ENCODE results near the gene DLGAP1. TPM values are rescaled to one million over a fixed set of nuclear protein-coding genes. Genes with fewer than 3 reads are reported as not detected.
"Not testable (repeated sequence)": the region's sequence is repeated elsewhere in the genome, so short reads cannot be mapped to it uniquely, and the experiment has no call there.

The DLGAP1 gene
- total and polyA plus RNA-seq, 2 experiments from 2014 or later, result 17.0 to 48.5 TPM

DNA sequence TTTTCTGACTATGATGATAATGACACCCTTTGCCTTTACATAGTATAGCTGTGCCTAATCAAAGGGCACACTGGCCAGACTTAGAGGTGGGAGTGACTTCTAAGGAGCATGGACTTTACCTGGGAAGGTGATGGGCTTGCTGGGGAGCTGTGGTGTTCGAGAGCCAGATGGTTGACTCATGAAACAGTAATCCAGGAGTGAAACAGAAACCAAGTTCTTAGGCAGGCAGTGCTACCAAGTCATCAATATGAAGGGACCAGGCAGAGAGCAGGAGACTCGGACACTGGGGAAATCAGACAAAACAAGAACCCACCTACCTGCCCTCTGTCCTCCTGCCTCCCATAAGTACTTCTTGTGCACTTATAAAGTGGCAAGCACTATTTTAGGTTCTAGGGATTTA lies 430.4 kb downstream of the DLGAP1 start (continued):
- TF ChIP-seq, protein P1, sequence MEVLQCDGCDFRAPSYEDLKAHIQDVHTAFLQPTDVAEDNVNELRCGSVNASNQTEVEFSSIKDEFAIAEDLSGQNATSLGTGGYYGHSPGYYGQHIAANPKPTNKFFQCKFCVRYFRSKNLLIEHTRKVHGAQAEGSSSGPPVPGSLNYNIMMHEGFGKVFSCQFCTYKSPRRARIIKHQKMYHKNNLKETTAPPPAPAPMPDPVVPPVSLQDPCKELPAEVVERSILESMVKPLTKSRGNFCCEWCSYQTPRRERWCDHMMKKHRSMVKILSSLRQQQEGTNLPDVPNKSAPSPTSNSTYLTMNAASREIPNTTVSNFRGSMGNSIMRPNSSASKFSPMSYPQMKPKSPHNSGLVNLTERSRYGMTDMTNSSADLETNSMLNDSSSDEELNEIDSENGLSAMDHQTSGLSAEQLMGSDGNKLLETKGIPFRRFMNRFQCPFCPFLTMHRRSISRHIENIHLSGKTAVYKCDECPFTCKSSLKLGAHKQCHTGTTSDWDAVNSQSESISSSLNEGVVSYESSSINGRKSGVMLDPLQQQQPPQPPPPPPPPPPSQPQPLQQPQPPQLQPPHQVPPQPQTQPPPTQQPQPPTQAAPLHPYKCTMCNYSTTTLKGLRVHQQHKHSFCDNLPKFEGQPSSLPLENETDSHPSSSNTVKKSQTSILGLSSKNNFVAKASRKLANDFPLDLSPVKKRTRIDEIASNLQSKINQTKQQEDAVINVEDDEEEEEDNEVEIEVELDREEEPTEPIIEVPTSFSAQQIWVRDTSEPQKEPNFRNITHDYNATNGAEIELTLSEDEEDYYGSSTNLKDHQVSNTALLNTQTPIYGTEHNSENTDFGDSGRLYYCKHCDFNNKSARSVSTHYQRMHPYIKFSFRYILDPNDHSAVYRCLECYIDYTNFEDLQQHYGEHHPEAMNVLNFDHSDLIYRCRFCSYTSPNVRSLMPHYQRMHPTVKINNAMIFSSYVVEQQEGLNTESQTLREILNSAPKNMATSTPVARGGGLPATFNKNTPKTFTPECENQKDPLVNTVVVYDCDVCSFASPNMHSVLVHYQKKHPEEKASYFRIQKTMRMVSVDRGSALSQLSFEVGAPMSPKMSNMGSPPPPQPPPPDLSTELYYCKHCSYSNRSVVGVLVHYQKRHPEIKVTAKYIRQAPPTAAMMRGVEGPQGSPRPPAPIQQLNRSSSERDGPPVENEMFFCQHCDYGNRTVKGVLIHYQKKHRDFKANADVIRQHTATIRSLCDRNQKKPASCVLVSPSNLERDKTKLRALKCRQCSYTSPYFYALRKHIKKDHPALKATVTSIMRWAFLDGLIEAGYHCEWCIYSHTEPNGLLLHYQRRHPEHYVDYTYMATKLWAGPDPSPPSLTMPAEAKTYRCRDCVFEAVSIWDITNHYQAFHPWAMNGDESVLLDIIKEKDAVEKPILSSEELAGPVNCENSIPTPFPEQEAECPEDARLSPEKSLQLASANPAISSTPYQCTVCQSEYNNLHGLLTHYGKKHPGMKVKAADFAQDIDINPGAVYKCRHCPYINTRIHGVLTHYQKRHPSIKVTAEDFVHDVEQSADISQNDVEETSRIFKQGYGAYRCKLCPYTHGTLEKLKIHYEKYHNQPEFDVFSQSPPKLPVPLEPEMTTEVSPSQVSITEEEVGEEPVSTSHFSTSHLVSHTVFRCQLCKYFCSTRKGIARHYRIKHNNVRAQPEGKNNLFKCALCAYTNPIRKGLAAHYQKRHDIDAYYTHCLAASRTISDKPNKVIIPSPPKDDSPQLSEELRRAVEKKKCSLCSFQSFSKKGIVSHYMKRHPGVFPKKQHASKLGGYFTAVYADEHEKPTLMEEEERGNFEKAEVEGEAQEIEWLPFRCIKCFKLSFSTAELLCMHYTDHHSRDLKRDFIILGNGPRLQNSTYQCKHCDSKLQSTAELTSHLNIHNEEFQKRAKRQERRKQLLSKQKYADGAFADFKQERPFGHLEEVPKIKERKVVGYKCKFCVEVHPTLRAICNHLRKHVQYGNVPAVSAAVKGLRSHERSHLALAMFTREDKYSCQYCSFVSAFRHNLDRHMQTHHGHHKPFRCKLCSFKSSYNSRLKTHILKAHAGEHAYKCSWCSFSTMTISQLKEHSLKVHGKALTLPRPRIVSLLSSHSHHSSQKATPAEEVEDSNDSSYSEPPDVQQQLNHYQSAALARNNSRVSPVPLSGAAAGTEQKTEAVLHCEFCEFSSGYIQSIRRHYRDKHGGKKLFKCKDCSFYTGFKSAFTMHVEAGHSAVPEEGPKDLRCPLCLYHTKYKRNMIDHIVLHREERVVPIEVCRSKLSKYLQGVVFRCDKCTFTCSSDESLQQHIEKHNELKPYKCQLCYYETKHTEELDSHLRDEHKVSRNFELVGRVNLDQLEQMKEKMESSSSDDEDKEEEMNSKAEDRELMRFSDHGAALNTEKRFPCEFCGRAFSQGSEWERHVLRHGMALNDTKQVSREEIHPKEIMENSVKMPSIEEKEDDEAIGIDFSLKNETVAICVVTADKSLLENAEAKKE (CRISPR knock-in tag; IDR thresholded peaks at IDR 0.05), result no peak
- TF ChIP-seq, protein P2, sequence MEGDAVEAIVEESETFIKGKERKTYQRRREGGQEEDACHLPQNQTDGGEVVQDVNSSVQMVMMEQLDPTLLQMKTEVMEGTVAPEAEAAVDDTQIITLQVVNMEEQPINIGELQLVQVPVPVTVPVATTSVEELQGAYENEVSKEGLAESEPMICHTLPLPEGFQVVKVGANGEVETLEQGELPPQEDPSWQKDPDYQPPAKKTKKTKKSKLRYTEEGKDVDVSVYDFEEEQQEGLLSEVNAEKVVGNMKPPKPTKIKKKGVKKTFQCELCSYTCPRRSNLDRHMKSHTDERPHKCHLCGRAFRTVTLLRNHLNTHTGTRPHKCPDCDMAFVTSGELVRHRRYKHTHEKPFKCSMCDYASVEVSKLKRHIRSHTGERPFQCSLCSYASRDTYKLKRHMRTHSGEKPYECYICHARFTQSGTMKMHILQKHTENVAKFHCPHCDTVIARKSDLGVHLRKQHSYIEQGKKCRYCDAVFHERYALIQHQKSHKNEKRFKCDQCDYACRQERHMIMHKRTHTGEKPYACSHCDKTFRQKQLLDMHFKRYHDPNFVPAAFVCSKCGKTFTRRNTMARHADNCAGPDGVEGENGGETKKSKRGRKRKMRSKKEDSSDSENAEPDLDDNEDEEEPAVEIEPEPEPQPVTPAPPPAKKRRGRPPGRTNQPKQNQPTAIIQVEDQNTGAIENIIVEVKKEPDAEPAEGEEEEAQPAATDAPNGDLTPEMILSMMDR (conservative IDR thresholded peaks at IDR 0.05; ENCODE audit: low read depth in 2 of 2), result no peak

- H3K4me3 ChIP-seq; DNase-seq (ENCODE audit: low spot score); H3K27ac ChIP-seq (ENCODE audit: low read depth); H3K27me3 ChIP-seq (ENCODE audit: insufficient read depth); H4K20me1 ChIP-seq (replicated peaks; ENCODE audit: insufficient read depth); H3K4me2 ChIP-seq; H3K27ac Mint-ChIP-seq; H3K4me3 Mint-ChIP-seq; H3K36me3 ChIP-seq (ENCODE audit: insufficient read depth); ATAC-seq; H3K27me3 Mint-ChIP-seq (ENCODE audit: insufficient read depth, low read depth, poor library complexity); H3F3A ChIP-seq (replicated peaks; ENCODE audit: low read depth); H3K9me2 ChIP-seq (ENCODE audit: insufficient read depth); H3K79me2 ChIP-seq (replicated peaks; ENCODE audit: insufficient read depth); H2AFZ ChIP-seq: not testable (repeated sequence)
- peaks cover 46% of the 10 kb centered on the region for H3K4me1 ChIP-seq (ENCODE audit: insufficient read depth)
- Mint-ChIP-seq H3K9me3 (peaks cover 15% of the 10 kb centered on the region; the same call in 2 of the 3 replicates), H3K36me3 (ENCODE audit: low read depth) (peaks cover 35% of the 10 kb centered on the region), H3K4me1 (peaks cover 50% of the 10 kb centered on the region)
Observed at GRCh38 chr18:4022749-4023148, 432.4 kb downstream of the DLGAP1 start.

Measured in GM23338 (cell line).